Ishikawa (cell line): ENCODE data around the gene PRR33.

ENCODE experiments used
- CEBPB ChIP-seq: IDR thresholded peaks from 2 replicates; pipeline ENCODE4 v1.6.1; 2012
- CREB1 ChIP-seq: IDR thresholded peaks from 2 replicates; pipeline ENCODE4 v1.6.1; 2012; ENCODE audit warnings: low read depth
- EGR1 ChIP-seq: IDR thresholded peaks from 2 replicates; pipeline ENCODE4 v1.6.1; 2012
- EP300 ChIP-seq: IDR thresholded peaks from 2 replicates; pipeline ENCODE4 v1.6.1; 2012; ENCODE audit warnings: borderline replicate concordance
- FOXM1 ChIP-seq: IDR thresholded peaks from 2 replicates; pipeline ENCODE4 v1.6.1; 2012; ENCODE audit warnings: low read depth, borderline replicate concordance
- NFIC ChIP-seq: IDR thresholded peaks from 2 replicates; pipeline ENCODE4 v1.6.1; 2012
- RAD21 ChIP-seq: IDR thresholded peaks from 2 replicates; pipeline ENCODE4 v1.6.1; 2012; ENCODE audit warnings: low read depth
- REST ChIP-seq: IDR thresholded peaks from 2 replicates; pipeline ENCODE4 v1.6.1; 2012; ENCODE audit warnings: low read depth, mild to moderate bottlenecking
- TAF1 ChIP-seq: IDR thresholded peaks from 2 replicates; pipeline ENCODE4 v1.6.1; 2012; ENCODE audit warnings: low read depth, mild to moderate bottlenecking
- TCF12 ChIP-seq: IDR thresholded peaks from 2 replicates; pipeline ENCODE4 v1.6.1; 2012; ENCODE audit warnings: low read depth
- TEAD4 ChIP-seq: IDR thresholded peaks from 2 replicates; pipeline ENCODE4 v1.6.1; 2012
- USF1 ChIP-seq: IDR thresholded peaks from 2 replicates; pipeline ENCODE4 v1.6.1; 2012
- YY1 ChIP-seq: IDR thresholded peaks from 2 replicates; pipeline ENCODE4 v1.6.1; 2012; ENCODE audit warnings: low read depth
- ZBTB7A ChIP-seq: IDR thresholded peaks from 2 replicates; pipeline ENCODE4 v1.6.1; 2012; ENCODE audit warnings: low read depth
- TF ChIP-seq, protein P1 (sequence below): IDR thresholded peaks from 2 replicates; pipeline ENCODE4 v1.6.1; 2012

The PRR33 gene

GRCh38 chr11:1854949-1855885 is 36.5 kb downstream of the PRR33 start:
- TF ChIP-seq REST (no peak), CREB1 (no peak), CEBPB (no peak), YY1 (no peak), USF1 (no peak), ZBTB7A (no peak), TEAD4 (no peak), EP300 (no peak), TAF1 (no peak)

DNA sequence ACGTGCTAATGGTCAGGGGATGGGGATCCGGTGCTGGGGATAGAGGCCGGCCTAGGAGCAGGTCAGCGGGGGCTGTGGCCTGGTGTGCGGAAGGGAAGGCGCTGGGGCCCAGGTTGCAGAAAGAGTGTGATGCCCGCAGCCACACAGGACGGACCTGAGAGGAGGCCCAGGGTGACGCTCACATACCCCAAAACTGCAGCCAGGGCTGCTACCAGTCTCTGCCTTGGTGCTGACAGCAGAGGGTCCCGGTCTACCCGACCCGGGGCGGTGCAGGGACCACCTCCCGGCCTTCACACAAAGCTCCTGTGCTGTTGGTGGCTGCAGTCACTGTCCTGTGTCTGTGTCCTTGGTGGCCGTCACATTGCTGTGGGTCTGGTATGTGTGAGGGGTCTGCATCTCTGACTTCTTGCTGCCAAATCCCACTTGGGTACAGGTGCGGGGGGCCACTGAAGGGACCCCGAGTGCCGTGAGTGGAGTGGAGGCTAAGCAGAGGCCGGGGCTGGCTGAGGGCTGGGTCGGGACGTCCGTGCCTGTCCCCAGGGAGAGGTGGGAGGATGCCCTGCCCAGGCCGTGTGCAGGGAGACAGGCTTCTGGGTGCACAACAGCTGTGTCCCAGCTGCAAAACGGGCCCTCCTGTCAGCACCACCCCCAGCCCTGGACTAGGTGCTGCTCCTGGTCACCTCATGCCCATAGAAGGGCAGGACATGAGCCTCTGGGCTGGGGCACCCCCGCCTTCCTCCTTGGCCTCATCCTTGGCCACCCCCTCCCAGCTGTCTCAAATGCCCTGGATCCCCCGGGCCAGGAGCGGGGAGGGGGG is 37.4 kb downstream of the PRR33 start:
- TF ChIP-seq EP300 (no peak), TEAD4 (no peak), ZBTB7A (no peak), REST (no peak), CREB1 (no peak), RAD21 (no peak), CEBPB (no peak), YY1 (no peak), EGR1 (no peak), FOXM1 (no peak), TCF12 (no peak), USF1 (no peak), TAF1 (no peak), NFIC (no peak)
- TF ChIP-seq, protein P1, sequence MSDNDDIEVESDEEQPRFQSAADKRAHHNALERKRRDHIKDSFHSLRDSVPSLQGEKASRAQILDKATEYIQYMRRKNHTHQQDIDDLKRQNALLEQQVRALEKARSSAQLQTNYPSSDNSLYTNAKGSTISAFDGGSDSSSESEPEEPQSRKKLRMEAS: no peak

DNA sequence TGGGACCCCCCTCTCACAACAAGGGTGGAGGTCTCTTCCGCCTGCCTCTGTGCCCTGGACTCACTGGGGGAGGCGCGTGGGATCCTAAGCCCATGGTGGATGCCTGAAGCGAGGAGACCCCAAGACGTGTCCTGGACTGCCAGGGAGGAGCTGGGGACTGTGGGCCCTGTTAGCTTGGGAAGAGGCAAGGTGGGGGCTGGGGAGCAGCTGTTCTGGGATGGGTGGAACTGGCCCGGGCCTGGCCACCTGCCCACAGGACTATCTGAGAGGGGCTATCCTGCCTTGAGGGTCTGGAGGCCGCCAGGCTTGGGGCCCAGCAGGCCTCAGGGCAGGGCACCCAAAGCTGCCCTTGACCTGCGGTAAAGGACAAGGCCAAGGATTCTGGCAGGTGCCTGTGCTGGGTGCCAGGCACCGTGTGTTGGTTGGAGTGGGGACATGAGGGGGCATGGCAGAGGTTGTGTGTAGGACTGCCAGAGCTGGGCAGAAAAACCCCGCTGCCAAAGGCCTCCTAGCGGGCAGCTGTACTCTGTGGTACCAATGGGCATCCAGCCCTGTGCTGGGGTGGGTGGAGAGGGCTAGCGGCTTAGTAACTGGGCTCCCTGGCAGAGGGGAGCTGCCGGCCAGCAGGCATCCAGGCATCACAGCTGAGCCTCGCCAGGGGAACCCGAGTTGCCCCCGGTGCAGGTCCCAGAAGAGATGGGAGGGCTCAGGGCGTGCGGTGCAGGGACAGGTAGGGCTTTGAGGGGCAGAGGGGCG is 38.1 kb downstream of the PRR33 start:
- TF ChIP-seq NFIC: no peak
- TF ChIP-seq EGR1: no peak

DNA sequence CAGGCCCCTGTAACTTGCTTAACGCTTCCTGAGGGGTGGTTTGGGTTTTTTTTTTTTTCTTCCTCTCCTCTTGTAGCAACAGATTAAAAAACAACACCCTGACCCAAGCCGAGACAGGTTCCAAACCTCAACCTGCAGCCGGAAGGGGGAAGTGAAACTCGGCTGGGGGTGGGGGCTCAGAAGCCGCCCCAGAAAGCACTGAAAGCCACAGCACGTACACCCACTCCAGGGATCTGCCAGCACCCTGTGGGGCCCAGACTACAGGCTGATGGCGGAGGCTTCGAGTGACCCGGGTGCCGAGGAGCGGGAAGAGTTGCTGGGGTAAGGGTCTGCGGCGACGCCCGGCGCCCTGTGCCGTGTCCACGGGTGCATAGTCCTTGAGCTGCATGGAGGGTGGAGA is 38.8 kb downstream of the PRR33 start, which contains the start of gene LSP1:
Gene LSP1 (plus strand): TSS at position 208 of the 400 bp plus-strand sequence. CDS start 61 bp downstream, at position 269.
- no peak for TF ChIP-seq TAF1
- no peak for TF ChIP-seq CEBPB
- TF ChIP-seq FOXM1: no peak
- TF ChIP-seq, protein P1: no peak
- TF ChIP-seq ZBTB7A: no peak
- TF ChIP-seq TCF12: no peak
- TF ChIP-seq EP300: no peak
- no peak for TF ChIP-seq NFIC
- no peak for TF ChIP-seq CREB1
- TF ChIP-seq USF1: no peak
